Kidney glomerular epithelial cell (primary cell): ENCODE data around the gene ZKSCAN5.
"Not testable (repeated sequence)": the region's sequence is repeated elsewhere in the genome, so short reads cannot be mapped to it uniquely, and the experiment has no call there.

Experiments used
- DNase-seq: peaks from one replicate; lab custom pipeline; 2025; lab: John Stamatoyannopoulos, UW

The ZKSCAN5 gene

DNA sequence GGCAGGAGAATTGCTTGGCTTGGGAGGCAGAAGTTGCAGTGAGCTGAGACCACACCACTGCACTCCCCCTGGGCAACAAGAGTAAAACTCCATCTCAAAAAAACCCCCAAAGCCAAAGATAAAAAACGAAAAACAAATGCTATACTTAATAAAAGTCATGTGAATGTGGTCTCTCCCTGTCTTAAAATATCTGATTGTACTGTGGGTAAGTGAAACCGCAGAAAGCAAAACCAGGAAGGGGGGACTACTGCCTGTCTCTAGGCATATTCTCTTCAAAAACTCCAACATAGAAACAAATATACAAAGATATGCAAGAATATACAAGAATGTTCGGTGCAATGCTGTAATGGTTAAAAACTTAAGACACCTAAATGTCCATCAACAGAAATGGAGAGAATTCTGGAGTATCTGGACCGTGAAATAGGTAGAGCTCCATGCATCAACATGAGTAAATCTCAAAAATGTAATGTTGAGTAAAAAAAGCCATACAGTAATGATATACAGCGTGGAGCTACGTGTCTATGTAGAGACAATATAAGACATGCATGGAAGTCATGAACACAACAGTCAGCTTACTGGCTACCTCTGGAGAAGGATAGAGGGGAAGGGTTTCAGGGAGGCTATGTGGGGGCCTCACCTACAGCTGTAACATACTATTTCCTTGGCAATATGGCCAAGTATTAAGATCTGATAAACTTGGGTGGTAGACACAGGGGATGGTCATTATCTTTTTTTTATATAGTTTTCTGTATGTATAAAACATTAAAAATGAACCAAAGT lies 6.5 kb upstream of the ZKSCAN5 start:
- no peak for DNase-seq

GRCh38 chr7:99498546-99498944 lies 5.9 kb upstream of the ZKSCAN5 start:
- DNase-seq = no peak

GRCh38 chr7:99499371-99499720 lies 5.1 kb upstream of the ZKSCAN5 start:
- no peak for DNase-seq

DNA sequence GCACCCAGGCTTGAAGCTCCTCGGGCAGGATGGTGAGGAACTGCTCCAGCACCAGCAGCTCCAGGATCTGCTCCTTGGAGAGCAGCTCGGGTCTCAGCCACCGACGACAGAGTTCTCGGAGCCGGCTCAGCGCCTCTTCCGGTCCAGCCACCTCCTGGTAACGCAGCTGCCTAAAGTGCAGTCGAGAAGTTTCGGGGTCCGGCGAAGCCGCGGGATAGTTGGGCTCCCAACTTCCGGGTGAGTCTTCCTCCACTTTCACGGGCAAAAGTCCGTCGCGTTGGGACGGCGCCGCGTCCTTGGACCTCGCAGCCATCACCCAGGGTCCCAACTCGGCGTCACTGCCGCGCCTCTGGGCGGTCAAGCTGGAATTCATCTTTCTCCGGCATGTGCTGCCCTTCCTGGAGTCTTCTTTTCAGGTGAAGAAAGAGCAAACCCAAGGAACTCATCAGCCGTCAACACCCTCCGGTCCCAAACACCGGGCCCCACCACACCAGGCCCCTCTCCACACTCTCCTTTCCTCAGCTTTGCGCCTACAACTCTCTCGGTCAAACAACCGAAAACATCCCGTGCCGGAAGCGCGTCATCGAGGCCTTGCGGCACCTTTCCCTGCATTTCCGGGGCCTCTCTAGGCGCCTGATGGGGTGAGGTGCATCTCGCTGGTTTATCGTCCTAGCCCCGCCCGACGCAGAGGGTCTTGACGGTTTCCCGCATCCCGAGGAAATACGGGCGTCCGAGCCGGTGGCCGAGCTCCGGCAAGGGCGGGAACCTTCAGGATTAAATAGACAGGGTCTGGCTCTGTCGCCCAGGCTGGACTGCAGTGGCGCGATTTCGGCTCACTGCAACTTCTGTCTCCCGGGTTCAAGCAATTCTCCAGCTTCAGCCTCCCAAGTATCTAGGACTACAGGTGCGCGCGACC lies 4.5 kb upstream of the ZKSCAN5 start, which contains the start of gene ZNF394:
Gene ZNF394 (minus strand): TSS at position 561 of the 916 bp plus-strand sequence. CDS start 188 bp downstream, at position 373.
- peak; percentile 83 for DNase-seq

DNA sequence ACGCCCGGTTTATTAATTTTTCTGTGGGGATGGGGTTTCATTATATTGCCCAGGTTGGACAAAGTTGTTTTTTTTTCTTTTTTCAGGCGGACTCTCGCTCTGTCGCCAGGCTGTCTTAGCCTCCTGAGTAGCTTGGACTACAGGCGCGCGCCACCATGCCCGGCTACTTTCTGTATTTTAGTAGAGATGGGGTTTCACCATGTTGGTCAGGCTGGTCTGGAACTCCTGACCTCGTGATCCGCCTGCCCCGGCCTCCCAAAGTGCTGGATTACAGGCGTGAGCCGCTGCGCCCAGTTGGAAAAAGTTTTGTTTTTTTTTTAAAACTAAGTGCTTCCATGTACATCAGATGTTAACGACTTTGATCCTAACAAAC lies 3.8 kb upstream of the ZKSCAN5 start:
- no peak for DNase-seq

DNA sequence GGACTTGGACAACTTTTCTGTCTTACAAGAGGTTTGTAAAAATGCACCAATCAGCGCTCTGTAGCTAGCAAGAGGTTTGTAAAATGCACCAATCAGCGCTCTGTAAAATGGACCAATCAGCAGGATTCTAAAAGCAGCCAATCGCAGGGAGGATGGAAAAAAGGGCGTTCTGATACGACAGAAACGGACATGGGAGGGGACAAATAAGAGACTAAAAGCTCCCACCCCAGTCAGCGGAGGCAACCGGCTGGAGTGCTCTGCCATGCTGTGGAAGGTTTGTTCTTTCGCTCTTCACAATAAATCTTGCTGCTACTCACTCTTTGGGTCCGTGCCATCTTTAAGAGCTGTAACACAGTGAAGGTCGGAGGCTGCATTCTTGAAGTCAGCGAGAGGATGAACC lies 3.2 kb upstream of the ZKSCAN5 start:
- DNase-seq = not testable (repeated sequence)

GRCh38 chr7:99504281-99504602 lies 220 bp upstream of the ZKSCAN5 start:
- no peak for DNase-seq

DNA sequence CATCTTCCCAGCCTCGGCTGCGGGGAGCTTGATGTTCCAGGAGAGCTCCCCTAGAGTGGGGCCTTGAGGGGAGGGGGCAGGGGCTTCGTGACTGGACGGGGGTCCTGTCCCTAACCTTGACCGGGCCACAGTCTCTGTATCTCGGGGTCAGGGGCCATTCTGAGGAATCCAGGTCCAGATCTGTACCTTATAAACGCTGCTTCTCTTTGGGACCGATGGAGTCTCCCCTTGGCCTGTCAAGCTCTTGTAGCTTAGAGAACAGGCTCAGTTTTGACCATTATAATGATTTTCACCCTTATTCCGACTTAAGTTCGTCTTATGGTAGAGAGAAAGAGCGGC lies 831 bp downstream of the ZKSCAN5 start:
- no peak for DNase-seq

DNA sequence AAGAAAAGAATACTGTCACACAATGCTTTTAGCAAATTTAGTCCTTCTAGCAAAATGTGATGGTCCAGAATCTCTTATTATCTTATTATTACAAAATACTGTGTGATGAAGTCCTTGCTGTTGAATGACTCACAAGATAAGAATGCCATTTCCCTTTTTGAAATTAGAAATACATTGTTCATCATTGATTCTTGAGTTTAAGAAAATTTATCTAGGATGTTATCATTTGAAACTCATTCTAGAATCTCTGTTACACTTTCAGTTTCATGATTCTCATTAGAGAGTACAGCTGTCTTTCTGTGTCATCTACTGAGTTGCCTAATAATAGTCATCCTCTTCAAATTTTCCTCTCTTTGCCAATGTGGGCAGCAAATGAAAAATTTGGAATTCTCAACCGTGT lies 9.6 kb downstream of the ZKSCAN5 start:
- no peak for DNase-seq

GRCh38 chr7:99521399-99521798 lies 16.9 kb downstream of the ZKSCAN5 start:
- no peak for DNase-seq

DNA sequence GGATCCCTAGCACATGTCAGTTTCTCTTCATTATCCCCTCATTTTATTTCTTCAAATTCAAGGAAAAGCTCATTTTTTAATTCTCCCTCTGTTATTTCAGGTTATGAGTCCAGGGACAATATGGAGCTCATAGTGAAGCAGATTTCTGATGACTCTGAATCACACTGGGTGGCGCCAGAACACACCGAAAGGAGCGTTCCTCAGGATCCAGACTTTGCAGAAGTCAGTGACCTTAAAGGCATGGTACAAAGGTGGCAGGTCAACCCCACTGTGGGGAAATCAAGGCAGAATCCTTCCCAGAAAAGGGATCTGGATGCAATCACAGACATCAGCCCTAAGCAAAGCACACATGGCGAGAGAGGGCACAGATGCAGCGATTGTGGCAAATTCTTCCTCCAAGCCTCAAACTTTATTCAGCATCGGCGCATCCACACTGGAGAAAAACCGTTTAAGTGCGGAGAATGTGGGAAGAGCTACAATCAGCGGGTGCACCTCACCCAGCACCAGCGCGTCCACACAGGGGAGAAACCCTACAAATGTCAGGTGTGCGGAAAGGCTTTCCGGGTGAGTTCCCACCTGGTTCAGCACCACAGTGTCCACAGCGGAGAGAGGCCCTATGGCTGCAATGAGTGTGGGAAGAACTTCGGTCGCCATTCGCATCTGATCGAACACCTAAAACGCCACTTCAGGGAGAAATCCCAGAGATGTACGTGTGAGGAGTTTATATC lies 21.4 kb downstream of the ZKSCAN5 start:
- no peak for DNase-seq

DNA sequence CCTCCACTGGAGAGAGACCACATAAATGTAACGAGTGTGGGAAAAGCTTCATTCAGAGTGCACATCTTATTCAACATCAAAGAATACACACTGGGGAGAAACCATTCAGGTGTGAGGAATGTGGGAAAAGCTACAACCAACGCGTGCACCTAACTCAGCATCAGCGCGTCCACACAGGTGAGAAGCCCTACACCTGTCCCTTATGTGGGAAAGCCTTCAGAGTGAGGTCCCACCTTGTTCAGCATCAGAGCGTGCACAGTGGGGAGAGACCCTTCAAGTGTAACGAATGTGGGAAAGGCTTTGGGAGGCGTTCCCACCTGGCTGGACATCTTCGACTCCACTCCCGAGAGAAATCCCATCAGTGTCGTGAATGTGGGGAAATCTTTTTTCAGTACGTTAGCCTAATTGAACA lies 26.9 kb downstream of the ZKSCAN5 start:
- no peak for DNase-seq

- no peak for DNase-seq
These were observed 31.2 kb downstream of the ZKSCAN5 start for GRCh38 chr7:99535667-99536066.

- no peak for DNase-seq
These were observed 34.9 kb downstream of the ZKSCAN5 start for GRCh38 chr7:99539213-99539811.

DNA sequence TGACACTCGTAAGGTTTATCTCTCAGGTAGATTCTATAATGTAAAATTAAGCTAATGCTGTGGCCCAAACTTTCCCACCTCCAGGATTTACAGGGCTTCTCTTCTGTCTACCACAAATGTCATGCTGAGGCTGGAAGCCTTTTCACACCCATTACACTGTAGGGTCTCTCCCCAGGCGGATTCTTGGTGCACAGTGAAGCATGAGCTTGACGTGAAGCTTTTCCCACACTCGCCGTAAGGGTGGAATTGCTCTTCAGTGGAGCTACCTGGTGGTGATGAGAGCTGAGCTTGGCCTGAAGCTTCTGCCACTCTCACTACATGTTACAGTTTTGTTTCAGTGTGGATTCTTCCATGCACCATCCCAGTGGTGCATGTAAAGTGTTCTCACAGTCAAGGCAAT lies 36.1 kb downstream of the ZKSCAN5 start:
- DNase-seq = no peak

DNA sequence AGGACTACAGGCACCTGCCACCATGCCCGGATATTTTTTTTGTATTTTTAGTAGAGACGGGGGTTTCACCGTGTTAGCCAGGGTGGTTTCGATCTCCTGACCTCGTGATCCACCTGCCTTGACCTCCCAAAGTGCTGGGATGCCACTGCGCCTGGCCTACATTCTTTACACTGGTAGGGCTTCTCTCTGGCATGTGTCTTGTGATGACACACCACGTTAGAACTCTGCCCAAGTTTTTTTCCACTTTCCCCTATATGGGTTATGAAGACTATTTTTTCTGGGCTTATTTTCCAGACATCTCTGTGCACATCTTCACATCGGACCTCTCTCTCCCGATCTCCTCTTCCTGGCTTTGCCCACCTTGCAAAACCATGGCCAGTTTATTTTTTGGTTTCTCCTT lies 36.8 kb downstream of the ZKSCAN5 start:
- DNase-seq = no peak

- no peak for DNase-seq
These were observed 38.7 kb downstream of the ZKSCAN5 start for GRCh38 chr7:99543081-99543671.

GRCh38 chr7:99543916-99544315 lies 39.5 kb downstream of the ZKSCAN5 start:
- no peak for DNase-seq

DNA sequence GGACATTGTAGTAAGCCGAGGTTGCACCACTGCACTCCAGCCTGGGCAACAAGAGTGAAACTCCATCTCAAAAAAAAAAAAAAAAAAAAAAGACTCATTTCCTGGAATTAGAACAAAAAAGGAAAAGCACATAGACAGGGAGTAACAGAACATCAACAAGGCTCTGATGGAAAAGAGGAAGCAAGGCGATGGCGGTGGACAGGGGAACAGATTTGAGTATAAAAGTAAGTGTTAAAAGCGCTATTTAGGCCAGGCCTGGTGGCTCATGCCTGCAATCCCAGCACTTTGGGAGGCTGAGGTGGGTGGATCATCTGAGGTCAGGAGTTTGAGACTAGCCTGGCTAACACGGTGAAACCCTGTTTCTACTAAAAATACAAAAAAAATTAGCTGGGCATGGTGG lies 40.8 kb downstream of the ZKSCAN5 start:
- DNase-seq = not testable (repeated sequence)

DNA sequence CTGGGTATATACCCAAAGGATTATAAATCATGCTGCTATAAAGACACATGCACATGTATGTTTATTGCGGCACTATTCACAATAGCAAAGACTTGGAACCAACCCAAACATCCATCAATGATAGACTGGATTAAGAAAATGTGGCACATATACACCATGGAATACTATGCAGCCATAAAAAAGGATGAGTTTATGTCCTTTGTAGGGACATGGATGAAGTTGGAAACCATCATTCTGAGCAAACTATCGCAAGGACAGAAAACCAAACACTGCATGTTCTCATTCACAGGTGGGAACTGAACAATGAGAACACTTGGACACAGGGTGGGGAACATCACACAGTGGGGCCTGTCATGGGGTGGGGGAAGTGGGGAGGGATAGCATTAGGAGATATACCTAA lies 45.1 kb downstream of the ZKSCAN5 start:
- not testable (repeated sequence) for DNase-seq

GRCh38 chr7:99551334-99551733 lies 46.9 kb downstream of the ZKSCAN5 start:
- DNase-seq = peak; percentile 33
